Small intestine (tissue), 7 donors: ENCODE data around the gene NDUFAF2. TPM values are rescaled to one million over a fixed set of nuclear protein-coding genes. Genes with fewer than 3 reads are reported as not detected.
"Not testable (repeated sequence)": the region's sequence is repeated elsewhere in the genome, so short reads cannot be mapped to it uniquely, and the experiment has no call there.

Experiments
- DNase-seq, 2 donors: peaks; one replicate each; pipeline versions ENCODE4 v3.0.0 to v3.0.0-alpha.2; 2013
- FAIRE-seq: peaks from 2 replicates; lab custom pipeline; 2012; peaks lifted over from hg19 to GRCh38; lab: Jason Lieb, UNC
- H3K27ac ChIP-seq, 3 donors: one replicate each; pipeline ENCODE4 v1.5.1; 2013; ENCODE audit warnings: low read length in 2 of 3, mild to moderate bottlenecking in 2 of 3, control low read depth in 1 of 3, inconsistent platforms in 1 of 3, low read depth in 1 of 3, moderate library complexity in 1 of 3
- H3K27me3 ChIP-seq, 3 donors: one replicate each; pipeline ENCODE4 v1.6.1; 2013; ENCODE audit warnings: low read length in 3 of 3, inconsistent platforms in 1 of 3; ENCODE audit not compliant: control insufficient read depth in 3 of 3, insufficient read depth in 3 of 3
- H3K36me3 ChIP-seq, 3 donors: one replicate each; pipeline ENCODE4 v1.6.1; 2013; ENCODE audit warnings: low read length in 3 of 3, inconsistent platforms in 1 of 3, low read depth in 1 of 3, mild to moderate bottlenecking in 1 of 3, moderate library complexity in 1 of 3; ENCODE audit not compliant: control insufficient read depth in 3 of 3, insufficient read depth in 2 of 3
- H3K4me1 ChIP-seq, 3 donors: one replicate each; pipeline ENCODE4 v1.6.1; 2013; ENCODE audit warnings: low read length in 2 of 3, inconsistent platforms in 1 of 3, low read depth in 1 of 3, mild to moderate bottlenecking in 1 of 3, moderate library complexity in 1 of 3; ENCODE audit not compliant: control insufficient read depth in 3 of 3, insufficient read depth in 2 of 3
- H3K4me3 ChIP-seq, 3 donors: one replicate each; pipeline ENCODE4 v1.5.1; 2013; ENCODE audit warnings: low read length in 3 of 3, control low read depth in 1 of 3, inconsistent platforms in 1 of 3, low read depth in 1 of 3, mild to moderate bottlenecking in 1 of 3, moderate library complexity in 1 of 3
- H3K9me3 ChIP-seq, 2 donors: one replicate each; pipeline ENCODE4 v1.6.1; 2013; ENCODE audit warnings: low read depth in 1 of 2, low read length in 1 of 2; ENCODE audit not compliant: control insufficient read depth in 2 of 2, insufficient read depth in 1 of 2
- WGBS, 3 donors: extraction: QIAGEN DNeasy Blood & Tissue Kit; methylation state at CpG; one replicate each; pipeline ENCODE4 v1.1.7; 2013; 5-methylcytosine and 5-hydroxymethylcytosine counted together
- polyA plus RNA-seq, 4 donors: library from polyadenylated mRNA; stranded (reverse) in 3 of 4; unstranded in 1 of 4; fragments of 200-250 nt in 3 of 4; fragments of 120-200 nt in 1 of 4; gene quantifications; one replicate each; pipeline versions ENCODE4 v1.2.1 to v1.2.3, GENCODE V29; 2013
- donor health status: healthy with polysubstance abuse.
- donor health status: control.
- donor health status: control.
- donor health status: Bipolar disorder and iron deficiency.
- donor health status: healthy.

NDUFAF2 gene
- polyA plus RNA-seq, 4 donors, result 27.6 to 60.3 (median 38.3) TPM

DNA sequence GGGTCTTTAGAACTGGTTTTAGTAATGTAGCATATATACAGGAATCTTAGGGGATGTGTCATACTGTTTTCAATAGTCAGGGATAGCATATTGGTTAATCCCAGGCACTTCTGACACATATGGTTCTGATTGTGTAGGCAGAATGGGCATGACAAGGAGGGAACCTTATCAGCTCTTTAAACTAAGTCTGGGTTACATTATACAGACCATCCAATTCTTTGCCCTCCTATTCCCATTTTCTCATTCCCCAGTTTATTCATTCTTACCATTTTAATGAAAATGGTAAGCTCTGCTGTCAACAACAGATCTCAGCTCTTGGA is 85.1 kb downstream of the NDUFAF2 start:
- DNase-seq (no peak), FAIRE-seq (no peak)
- Histone ChIP-seq H3K27ac (no peak overlapping the region), H3K9me3 (no peaks in the 10 kb centered on the region), H3K4me3 (no peak overlapping the region), H3K4me1 (no peaks in the 10 kb centered on the region), H3K27me3 (no peaks in the 10 kb centered on the region), H3K36me3 (no peaks in the 10 kb centered on the region)

DNA sequence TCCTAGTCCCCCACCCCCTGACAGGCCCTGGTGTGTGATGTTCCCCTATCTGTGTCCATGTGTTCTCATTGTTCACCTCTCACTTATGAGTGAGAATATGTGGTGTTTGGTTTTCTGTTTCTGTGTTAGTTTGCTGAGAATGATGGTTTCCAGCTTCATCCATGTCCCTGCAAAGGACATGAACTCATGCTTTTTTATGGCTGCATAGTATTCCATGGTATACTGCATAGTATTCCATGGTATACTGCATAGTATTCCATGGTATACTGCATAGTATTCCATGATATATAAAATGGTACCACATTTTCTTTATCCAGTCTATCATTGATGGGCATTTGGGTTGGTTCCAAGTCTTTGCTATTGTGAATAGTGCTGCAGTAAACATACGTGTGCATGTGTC is 86.3 kb downstream of the NDUFAF2 start:
- not testable (repeated sequence) for H3K27ac ChIP-seq, DNase-seq, H3K36me3 ChIP-seq, H3K9me3 ChIP-seq, H3K4me3 ChIP-seq, FAIRE-seq, H3K27me3 ChIP-seq, H3K4me1 ChIP-seq
- 83 to 91% methylated on average over 1 of the region's 1 CpG; no CpG with 5 or more reads in 1 of the 3 donors for WGBS, 3 donors

DNA sequence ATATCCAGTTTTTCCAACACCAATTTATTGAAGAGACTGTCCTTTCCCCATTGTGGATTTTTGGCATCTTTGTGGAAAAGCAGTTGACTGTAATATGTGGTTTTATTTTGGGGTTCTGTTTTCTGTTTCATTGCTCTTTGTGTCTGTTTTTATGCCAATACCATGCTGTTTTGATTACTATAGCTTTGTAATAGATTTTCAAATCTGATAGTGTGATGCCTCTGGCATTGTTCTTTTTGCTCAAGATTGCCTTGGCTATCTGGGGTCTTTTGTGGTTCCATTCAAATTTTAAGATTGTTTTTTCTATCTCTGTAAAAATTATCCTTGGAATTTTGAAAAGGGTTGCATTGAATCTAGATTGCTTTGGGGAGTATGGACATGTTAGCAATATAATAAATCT is 99.5 kb downstream of the NDUFAF2 start:
- H3K27me3 ChIP-seq, result no peaks in the 10 kb centered on the region
- H3K36me3 ChIP-seq, result no peaks in the 10 kb centered on the region
- no peaks in the 10 kb centered on the region for H3K4me1 ChIP-seq
- FAIRE-seq, result no peak
- no peak overlapping the region for H3K4me3 ChIP-seq
- DNase-seq, result no peak
- H3K27ac ChIP-seq, result no peak overlapping the region
- no peaks in the 10 kb centered on the region for H3K9me3 ChIP-seq

DNA sequence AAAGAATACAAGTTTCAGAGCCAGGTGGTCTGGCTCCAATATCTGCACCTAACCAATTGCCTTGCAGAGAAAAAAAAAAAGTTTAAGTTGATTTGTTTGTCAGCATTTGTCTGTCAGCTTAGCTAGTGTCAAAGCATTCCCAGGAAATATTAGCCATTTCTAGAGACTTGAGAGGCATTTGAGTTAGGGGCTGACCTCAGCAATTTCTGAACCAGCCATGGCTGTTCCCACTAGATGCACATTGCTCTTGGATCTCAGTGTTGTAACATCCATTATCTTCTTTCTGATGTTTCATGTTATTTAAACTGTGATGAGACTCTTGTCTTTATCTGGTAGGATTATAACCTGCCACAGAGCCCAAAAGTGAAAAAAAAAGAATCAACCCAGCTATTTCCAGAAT is 102.3 kb downstream of the NDUFAF2 start:
- Histone ChIP-seq H3K27me3 (no peaks in the 10 kb centered on the region), H3K36me3 (no peaks in the 10 kb centered on the region), H3K4me3 (no peak overlapping the region), H3K4me1 (peaks cover 0 to 16% (median 2%) of the 10 kb centered on the region in 3 donors), H3K27ac (peak overlapping the region in 1 of 3 donors; percentile 37), H3K9me3 (no peaks in the 10 kb centered on the region)
- DNase-seq, result no peak
- no peak for FAIRE-seq

DNA sequence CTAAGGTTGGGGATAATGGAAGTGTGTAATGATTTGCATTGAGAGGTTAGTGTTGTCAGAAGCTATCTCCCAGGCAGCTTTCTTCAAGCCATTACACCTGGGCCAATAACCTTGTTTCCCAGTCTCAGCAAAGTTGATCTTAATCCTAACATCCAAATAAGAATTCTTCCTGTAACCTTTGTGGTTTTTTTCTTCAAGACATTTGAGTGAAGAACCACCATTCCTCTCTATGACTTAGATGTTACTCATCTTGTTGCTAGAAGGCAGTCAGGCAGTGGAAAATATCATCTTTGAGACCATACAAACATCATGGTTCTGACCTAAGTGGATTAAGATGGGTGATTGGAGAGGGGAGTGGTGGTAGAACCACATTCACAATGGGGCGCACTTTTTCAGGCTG is 103.5 kb downstream of the NDUFAF2 start:
- FAIRE-seq (no peak), DNase-seq (no peak)
- Histone ChIP-seq H3K36me3 (no peaks in the 10 kb centered on the region), H3K27me3 (no peaks in the 10 kb centered on the region), H3K27ac (no peak overlapping the region), H3K4me3 (no peak overlapping the region), H3K9me3 (no peaks in the 10 kb centered on the region), H3K4me1 (peaks cover 0 to 26% (median 2%) of the 10 kb centered on the region in 3 donors)
- WGBS, 3 donors, result 0 to 39% (median 4%) methylated on average over 1 of the region's 1 CpG

DNA sequence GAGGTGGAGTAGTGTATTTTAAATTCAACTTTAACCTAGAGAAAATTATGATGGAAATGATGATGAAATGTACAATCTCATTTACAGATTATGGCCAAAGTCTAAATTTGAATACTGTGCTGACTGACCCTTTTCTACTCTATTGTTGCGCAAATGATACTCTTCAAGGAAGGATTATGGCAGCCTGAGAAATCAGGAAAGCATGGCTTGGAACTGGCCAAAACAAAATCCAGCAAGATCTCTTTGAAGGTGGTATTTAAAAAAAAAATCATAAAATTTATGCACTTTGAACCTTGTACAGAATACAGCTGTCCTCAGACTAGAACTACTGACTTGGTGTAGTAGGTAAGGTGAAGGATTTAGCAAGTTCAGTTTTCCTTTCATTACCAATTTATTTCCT is 105.3 kb downstream of the NDUFAF2 start:
- peak; percentile 12 to 52 for DNase-seq
- no peak for FAIRE-seq
- Histone ChIP-seq H3K27ac (peak overlapping the region in 1 of 3 donors; percentile 86), H3K4me1 (peaks cover 0 to 27% (median 2%) of the 10 kb centered on the region in 3 donors), H3K9me3 (no peaks in the 10 kb centered on the region), H3K27me3 (no peaks in the 10 kb centered on the region), H3K4me3 (no peak overlapping the region), H3K36me3 (no peaks in the 10 kb centered on the region)
- 81 to 90% (median 84%) methylated on average over 1 of the region's 1 CpG for WGBS, 3 donors

DNA sequence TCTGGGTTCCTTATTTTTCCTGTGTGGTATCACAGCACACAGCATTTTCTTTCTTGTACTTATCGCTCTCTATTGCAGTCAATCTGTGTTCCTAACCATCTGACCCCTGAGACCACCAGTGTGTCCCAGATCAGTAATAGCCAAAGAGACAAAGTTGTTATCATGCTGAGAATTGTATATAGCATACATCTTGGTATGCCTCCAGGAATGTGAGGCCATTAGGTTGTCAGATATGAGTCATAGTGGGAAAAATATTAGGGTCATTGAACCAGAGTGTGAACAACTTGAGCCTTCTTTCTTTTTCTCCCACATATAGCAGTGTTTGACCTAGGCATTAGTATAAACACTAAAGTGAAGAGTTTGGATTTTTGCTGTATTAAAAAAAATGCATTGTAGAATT is 106.3 kb downstream of the NDUFAF2 start:
- H3K27me3 ChIP-seq, result no peaks in the 10 kb centered on the region
- 82 to 94% (median 89%) methylated on average over 1 of the region's 1 CpG for WGBS, 3 donors
- no peak overlapping the region for H3K4me3 ChIP-seq
- H3K27ac ChIP-seq, result peak overlapping the region in 1 of 3 donors; percentile 86
- peaks cover 0 to 27% (median 2%) of the 10 kb centered on the region in 3 donors for H3K4me1 ChIP-seq
- DNase-seq, result peak; percentile 64 to 74
- no peaks in the 10 kb centered on the region for H3K9me3 ChIP-seq
- FAIRE-seq, result no peak
- H3K36me3 ChIP-seq, result no peaks in the 10 kb centered on the region

DNA sequence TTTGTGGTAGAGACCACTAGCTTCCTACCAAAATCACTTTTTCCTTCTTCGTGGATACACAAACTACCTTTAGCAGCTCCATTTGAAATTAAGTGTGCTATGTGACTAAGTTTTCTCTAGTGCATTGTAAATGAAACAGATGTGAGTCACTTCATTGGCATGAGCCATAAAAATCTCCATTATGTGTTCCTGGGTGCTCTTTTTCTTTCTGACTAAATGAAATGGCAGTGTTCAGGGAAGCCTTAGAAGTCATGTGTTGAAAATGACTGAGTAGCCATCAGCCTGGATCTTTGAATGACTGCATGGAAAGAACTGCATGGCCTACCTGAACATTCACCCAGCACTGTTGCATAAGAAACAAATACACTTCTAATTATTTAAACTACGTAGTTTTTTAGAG is 107.9 kb downstream of the NDUFAF2 start:
- H3K27me3 ChIP-seq, result no peaks in the 10 kb centered on the region
- H3K4me1 ChIP-seq, result peaks cover 0 to 27% (median 2%) of the 10 kb centered on the region in 3 donors
- no peak for FAIRE-seq
- no peak overlapping the region for H3K4me3 ChIP-seq
- H3K9me3 ChIP-seq, result no peaks in the 10 kb centered on the region
- peak; percentile 64 to 74 for DNase-seq
- no peaks in the 10 kb centered on the region for H3K36me3 ChIP-seq
- H3K27ac ChIP-seq, result peak overlapping the region in 1 of 3 donors; percentile 86
- WGBS, 3 donors, result 85 to 91% (median 91%) methylated on average over 2 of the region's 2 CpGs

DNA sequence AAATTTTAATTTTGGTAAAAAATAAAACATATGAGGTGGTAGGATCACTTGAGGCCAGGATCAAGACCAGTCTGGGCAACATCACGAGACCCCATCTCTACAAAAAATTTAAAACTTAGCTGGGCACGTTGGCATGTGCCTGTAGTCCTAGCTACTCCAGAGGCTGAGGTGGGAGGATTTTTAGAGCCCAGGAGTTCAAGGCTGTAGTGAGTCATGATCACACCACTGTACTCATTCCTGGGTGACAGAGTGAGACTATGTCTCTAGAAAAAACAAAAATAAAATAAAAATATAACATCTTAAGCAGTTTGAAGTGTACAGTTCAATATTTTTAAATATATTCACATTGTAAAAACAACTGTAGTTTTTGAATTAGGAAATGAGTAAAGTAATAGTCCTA is 108.9 kb downstream of the NDUFAF2 start:
- Histone ChIP-seq H3K4me1 (peaks cover 0 to 27% (median 2%) of the 10 kb centered on the region in 3 donors), H3K4me3 (no peak overlapping the region), H3K9me3 (no peaks in the 10 kb centered on the region), H3K27ac (no peak overlapping the region), H3K27me3 (no peaks in the 10 kb centered on the region), H3K36me3 (no peaks in the 10 kb centered on the region)
- WGBS, 3 donors, result 39 to 72% (median 45%) methylated on average over 2 of the region's 2 CpGs
- FAIRE-seq (no peak), DNase-seq (no peak)
